Measurements from ENCODE around the gene EDN2.

- no peak for TF ChIP-seq CTCF (IDR thresholded peaks at IDR 0.05)
- no peak for TF ChIP-seq EP300 (IDR thresholded peaks at IDR 0.05)
These were observed 2.3 kb downstream of the EDN2 start for GRCh38 chr1:41482001-41482765.
